Gastrocnemius medialis (tissue), 4 donors: Measurements from ENCODE around the gene MGAM2. TPM values are rescaled to one million over a fixed set of nuclear protein-coding genes. Genes with fewer than 3 reads are reported as not detected.

Experiments
- ATAC-seq, 2 donors: fragments of 150-250 bp; one replicate each; pipeline ENCODE4 v1.9.1; 2016
- DNase-seq, 2 donors: peaks; one replicate each; pipeline ENCODE4 v3.0.0-alpha.2; 2019
- H3K27ac ChIP-seq, 4 donors: fragments of 200-600 bp; sonication (generic); 1 replicate in 1 of 4; 2 replicates in 3 of 4; pipeline ENCODE4 v1.5.1; 2016 to 2018; ENCODE audit warnings: mild to moderate bottlenecking in 2 of 4, moderate library complexity in 1 of 4
- H3K27me3 ChIP-seq, 3 donors: fragments of 200-600 bp; sonication (generic) in 2 of 3; 1 replicate in 1 of 3; 2 replicates in 2 of 3; pipeline versions ENCODE4 v1.5.1 to v1.6.0; 2016 to 2019; ENCODE audit warnings: mild to moderate bottlenecking in 1 of 3, moderate library complexity in 1 of 3
- H3K36me3 ChIP-seq, 2 donors: fragments of 200-600 bp; sonication (generic) in 1 of 2; one replicate each; pipeline ENCODE4 v1.5.1; 2017 to 2018
- H3K4me1 ChIP-seq, 2 donors: fragments of 200-600 bp; sonication (generic) in 1 of 2; one replicate each; pipeline ENCODE4 v1.5.1; 2016 to 2017; ENCODE audit warnings: mild to moderate bottlenecking in 2 of 2
- H3K4me3 ChIP-seq, 4 donors: fragments of 200-600 bp; sonication (generic) in 3 of 4; 1 replicate in 1 of 4; 2 replicates in 3 of 4; pipeline ENCODE4 v1.5.1; 2016 to 2019; ENCODE audit warnings: mild to moderate bottlenecking in 2 of 4
- H3K9me3 ChIP-seq, 3 donors: fragments of 200-600 bp; sonication (generic) in 2 of 3; 1 replicate in 1 of 3; 2 replicates in 2 of 3; pipeline ENCODE4 v1.5.1; 2016 to 2019
- POLR2A ChIP-seq, 2 donors: fragments of 450-650 bp; IDR thresholded peaks; one replicate each; pipeline ENCODE4 v1.6.1; 2017; ENCODE audit warnings: antibody characterized with exemption in 2 of 2, mild to moderate bottlenecking in 2 of 2, moderate library complexity in 2 of 2
- in situ Hi-C, 4 donors: fragments of 200-750 bp; cut with MboI; loops; one replicate each; pipeline versions ENCODE4 v1.15.0 to v1.8.0; 2017; ENCODE audit warnings: low sequenced_read_pairs in 4 of 4
- intact Hi-C: fragments of 100-400 bp; cut with DNase I; formaldehyde crosslinking; loops from one replicate; pipeline ENCODE4 v1.15.1; 2023; ENCODE audit warnings: low total_unique reads
- total RNA-seq, 4 donors: library from RNA; depleted of rRNA; stranded (reverse); fragments of >200 nt; gene quantifications; one replicate each; pipeline versions ENCODE4 v1.1.0 to v1.2.3, GENCODE V29; 2016
- TF ChIP-seq, protein P1 (sequence below), 5 experiments: fragments of 450-650 bp in 3 of 5; fragments of 200-600 bp in 2 of 5; sonication (generic) in 2 of 5; IDR thresholded peaks in 4 of 5; conservative IDR thresholded peaks in 1 of 5; 1 replicate in 4 of 5; 2 replicates in 1 of 5; pipeline ENCODE4 v1.5.1; 2016 to 2019; ENCODE audit warnings: antibody characterized with exemption in 5 of 5, mild to moderate bottlenecking in 3 of 5, moderate library complexity in 3 of 5

The MGAM2 gene
- total RNA-seq, 4 donors from 2014 or later, result 0.13 to 0.27 TPM; not detected in 2

DNA sequence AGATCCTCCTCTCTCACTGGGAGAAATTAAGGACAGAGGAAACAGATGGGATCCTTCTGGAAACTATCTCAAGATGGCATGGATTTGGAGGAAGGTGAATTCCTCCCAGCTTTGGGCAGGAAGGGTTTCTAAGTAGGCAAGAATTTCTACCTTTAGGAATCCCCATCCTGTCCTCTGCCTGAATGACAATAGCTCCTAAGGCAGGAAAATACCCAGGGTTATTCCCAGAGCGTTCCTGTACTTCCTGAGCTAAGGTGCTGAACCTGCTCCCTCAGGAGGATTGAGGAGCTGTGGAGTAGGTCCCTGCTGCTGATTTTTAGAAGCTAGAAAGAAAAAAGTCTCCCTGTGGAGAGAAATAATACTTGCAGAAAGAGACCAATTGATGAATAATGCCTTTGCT is 568 bp downstream of the MGAM2 start:
- DNase-seq, result no peak
- no peaks in the 10 kb centered on the region for H3K36me3 ChIP-seq
- in situ Hi-C loops (no loop called here), intact Hi-C loops (no loop called here)
- H3K27me3 ChIP-seq, result no peaks in the 10 kb centered on the region
- H3K9me3 ChIP-seq, result no peaks in the 10 kb centered on the region
- TF ChIP-seq POLR2A (IDR thresholded peaks at IDR 0.05), result no peak
- H3K4me3 ChIP-seq, result no peak overlapping the region
- H3K27ac ChIP-seq, result no peak overlapping the region
- no peak for ATAC-seq
- H3K4me1 ChIP-seq, result no peaks in the 10 kb centered on the region

DNA sequence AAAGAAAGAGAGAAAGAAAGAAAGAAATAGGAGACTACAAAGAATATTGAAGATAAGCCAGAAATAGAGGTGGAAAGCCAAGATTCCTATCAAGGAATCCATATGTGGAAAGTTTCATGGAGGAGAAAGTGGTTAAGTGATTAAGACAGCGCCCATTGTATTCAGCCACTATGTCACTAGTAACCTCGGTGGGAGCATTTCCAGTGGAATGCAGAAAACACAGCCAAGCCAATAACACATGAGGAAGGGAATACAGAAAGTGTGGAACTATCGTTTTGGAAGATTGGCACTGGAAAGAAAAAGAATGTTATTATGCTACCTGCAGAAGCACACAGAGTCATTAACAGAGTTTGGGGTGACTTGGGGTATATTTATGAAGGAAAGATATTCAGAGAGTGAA is 2.7 kb downstream of the MGAM2 start:
- no peak overlapping the region for H3K4me3 ChIP-seq
- H3K9me3 ChIP-seq, result no peaks in the 10 kb centered on the region
- TF ChIP-seq, protein P1, sequence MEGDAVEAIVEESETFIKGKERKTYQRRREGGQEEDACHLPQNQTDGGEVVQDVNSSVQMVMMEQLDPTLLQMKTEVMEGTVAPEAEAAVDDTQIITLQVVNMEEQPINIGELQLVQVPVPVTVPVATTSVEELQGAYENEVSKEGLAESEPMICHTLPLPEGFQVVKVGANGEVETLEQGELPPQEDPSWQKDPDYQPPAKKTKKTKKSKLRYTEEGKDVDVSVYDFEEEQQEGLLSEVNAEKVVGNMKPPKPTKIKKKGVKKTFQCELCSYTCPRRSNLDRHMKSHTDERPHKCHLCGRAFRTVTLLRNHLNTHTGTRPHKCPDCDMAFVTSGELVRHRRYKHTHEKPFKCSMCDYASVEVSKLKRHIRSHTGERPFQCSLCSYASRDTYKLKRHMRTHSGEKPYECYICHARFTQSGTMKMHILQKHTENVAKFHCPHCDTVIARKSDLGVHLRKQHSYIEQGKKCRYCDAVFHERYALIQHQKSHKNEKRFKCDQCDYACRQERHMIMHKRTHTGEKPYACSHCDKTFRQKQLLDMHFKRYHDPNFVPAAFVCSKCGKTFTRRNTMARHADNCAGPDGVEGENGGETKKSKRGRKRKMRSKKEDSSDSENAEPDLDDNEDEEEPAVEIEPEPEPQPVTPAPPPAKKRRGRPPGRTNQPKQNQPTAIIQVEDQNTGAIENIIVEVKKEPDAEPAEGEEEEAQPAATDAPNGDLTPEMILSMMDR (IDR thresholded peaks at IDR 0.05 in 4 of 5, conservative IDR thresholded peaks at IDR 0.05 in 1 of 5), result no peak
- TF ChIP-seq POLR2A (IDR thresholded peaks at IDR 0.05), result no peak
- H3K4me1 ChIP-seq, result no peaks in the 10 kb centered on the region
- no peaks in the 10 kb centered on the region for H3K36me3 ChIP-seq
- in situ Hi-C loops, result no loop called here
- no peaks in the 10 kb centered on the region for H3K27me3 ChIP-seq
- intact Hi-C loops, result no loop called here
- no peak for DNase-seq
- no peak overlapping the region for H3K27ac ChIP-seq
- no peak for ATAC-seq

DNA sequence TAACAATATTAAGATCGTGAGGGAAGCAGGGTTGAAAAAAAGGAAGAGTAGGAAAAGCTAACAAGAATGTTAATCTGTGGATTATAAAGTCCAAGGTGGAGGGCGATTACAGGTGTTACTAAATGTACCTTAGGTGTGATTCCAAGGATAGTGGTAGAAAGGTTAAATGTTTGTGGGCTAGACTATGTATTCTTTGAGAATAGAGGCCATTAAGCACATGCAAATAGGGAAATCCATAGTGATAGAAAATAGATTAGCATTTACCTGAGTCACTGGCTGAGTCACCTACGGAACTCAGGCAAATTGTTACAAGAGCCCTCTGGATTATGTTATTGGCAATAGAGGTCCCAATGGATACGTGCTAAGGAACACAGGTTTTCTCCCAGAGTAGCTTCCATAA is 9.0 kb downstream of the MGAM2 start:
- intact Hi-C loops, result no loop called here
- ATAC-seq, result no peak

DNA sequence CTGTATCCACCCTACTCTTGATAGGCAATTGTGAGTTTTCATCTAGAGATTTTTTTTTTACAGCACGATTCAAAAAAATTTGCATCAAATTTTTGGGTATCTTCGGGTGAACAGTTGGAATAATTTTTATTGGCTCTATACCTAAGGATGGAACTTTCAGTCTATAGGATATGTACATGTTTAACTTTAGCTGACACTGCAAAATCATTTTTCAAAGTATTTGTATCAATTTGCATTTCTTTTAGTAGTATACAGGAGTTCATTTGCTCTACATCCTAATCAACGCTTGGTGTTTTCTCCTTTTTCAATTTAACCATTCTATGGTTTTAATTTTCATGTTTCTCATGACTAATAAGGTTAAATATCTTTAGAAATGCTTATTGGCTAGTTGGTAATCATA is 11.7 kb downstream of the MGAM2 start:
- DNase-seq, result no peak
- Histone ChIP-seq H3K4me3 (no peak overlapping the region), H3K36me3 (no peaks in the 10 kb centered on the region), H3K9me3 (no peaks in the 10 kb centered on the region), H3K27me3 (no peaks in the 10 kb centered on the region), H3K4me1 (no peaks in the 10 kb centered on the region), H3K27ac (no peak overlapping the region)
- intact Hi-C loops, result no loop called here
- ATAC-seq, result no peak
- in situ Hi-C loops, result no loop called here
- TF ChIP-seq, protein P1 (IDR thresholded peaks at IDR 0.05 in 4 of 5, conservative IDR thresholded peaks at IDR 0.05 in 1 of 5), result no peak
- TF ChIP-seq POLR2A (IDR thresholded peaks at IDR 0.05), result no peak

More for the DNA sequence above, 9.0 kb downstream of the MGAM2 start:
- no peak for DNase-seq
- Histone ChIP-seq H3K36me3 (no peaks in the 10 kb centered on the region), H3K27ac (no peak overlapping the region), H3K27me3 (no peaks in the 10 kb centered on the region), H3K9me3 (no peaks in the 10 kb centered on the region), H3K4me1 (no peaks in the 10 kb centered on the region), H3K4me3 (no peak overlapping the region)
- TF ChIP-seq, protein P1 (IDR thresholded peaks at IDR 0.05 in 4 of 5, conservative IDR thresholded peaks at IDR 0.05 in 1 of 5), result no peak
- TF ChIP-seq POLR2A (IDR thresholded peaks at IDR 0.05), result no peak
- in situ Hi-C loops, result no loop called here

DNA sequence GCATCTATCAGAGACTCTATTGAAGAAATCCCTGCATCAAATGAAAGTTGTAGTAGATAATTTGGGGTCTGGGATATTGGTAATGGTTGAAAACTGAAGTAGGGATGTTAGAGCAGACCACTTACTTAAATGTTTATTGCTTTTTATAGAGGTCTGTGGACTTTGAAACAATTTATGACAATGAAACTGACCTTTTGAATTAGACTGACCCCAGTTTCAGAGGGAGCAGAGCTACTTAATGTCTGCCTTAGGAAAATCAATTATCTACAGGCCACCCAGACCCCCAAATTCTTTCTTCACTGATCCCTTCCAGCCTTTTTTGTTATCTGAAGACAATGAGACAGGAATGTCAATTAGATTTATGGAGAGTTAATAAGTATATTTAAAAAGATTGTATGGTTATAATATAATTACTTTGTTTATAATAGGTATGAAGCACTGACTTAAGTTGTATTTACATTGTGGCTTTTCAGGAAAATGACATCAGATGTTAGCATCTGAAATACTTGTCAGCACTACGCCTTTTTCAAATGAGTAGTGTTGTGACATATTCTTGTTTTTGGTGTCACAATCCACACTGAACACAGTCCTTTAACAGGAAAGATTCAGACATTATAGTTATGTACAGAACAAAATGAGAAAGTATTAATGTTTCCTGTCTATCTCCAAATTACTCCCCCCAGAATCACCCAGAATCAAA is 13.9 kb downstream of the MGAM2 start:
- no peaks in the 10 kb centered on the region for H3K27me3 ChIP-seq
- no peak overlapping the region for H3K4me3 ChIP-seq
- in situ Hi-C loops (no loop called here), intact Hi-C loops (no loop called here)
- ATAC-seq, result no peak
- H3K4me1 ChIP-seq, result no peaks in the 10 kb centered on the region
- DNase-seq, result no peak
- no peaks in the 10 kb centered on the region for H3K9me3 ChIP-seq
- no peaks in the 10 kb centered on the region for H3K36me3 ChIP-seq
- H3K27ac ChIP-seq, result no peak overlapping the region
- TF ChIP-seq, protein P1 (IDR thresholded peaks at IDR 0.05 in 4 of 5, conservative IDR thresholded peaks at IDR 0.05 in 1 of 5), result no peak
- no peak for TF ChIP-seq POLR2A (IDR thresholded peaks at IDR 0.05)
